Smooth muscle cell of the brain vasculature (primary cell): ENCODE data around the gene DENND1A.

ENCODE experiments used
- DNase-seq: peaks from one replicate; pipeline ENCODE4 v3.0.0-alpha.2; 2012; ENCODE audit warnings: low read depth, low spot score

DENND1A gene

GRCh38 chr9:123584202-123585176 is 345.4 kb downstream of the DENND1A start:
- no peak for DNase-seq

DNA sequence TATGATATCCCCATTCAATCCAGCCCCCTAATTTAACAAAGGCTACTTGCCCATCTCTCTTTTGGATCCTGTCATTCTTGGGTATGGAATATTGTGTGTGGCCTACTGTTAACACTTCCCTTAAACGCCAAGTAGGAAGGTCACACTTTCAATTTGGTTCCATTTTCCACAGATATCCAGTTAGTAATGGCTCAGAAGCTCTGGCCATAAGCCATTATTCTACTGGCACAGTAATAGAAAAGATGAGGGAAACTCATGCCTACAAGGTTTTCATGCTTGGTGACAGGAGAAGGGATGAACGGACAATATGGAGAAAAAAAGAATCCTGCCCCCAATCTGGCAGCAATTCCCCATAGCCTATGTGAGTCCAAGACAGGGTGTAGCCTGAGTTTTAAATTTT is 346.3 kb downstream of the DENND1A start:
- no peak for DNase-seq

DNA sequence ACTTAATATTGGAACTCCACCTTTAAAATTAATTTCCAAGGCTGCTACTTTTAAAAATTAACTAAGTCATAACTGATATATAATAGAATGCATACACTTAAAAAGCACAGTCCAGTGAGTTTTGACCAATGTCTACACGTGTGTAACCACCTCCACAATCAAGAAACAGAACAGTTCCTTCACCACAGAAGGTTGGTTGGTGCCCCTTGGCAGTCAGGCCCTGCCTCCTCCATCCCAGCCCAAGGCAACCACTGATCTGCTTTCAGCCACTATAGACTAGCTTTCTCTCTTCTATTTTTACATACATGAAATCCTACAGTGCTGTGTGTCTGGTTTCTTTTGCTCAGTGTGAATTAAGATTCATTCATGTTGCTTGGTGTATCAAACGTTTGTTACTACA is 358.7 kb downstream of the DENND1A start:
- DNase-seq, result no peak

GRCh38 chr9:123568691-123569688 is 360.9 kb downstream of the DENND1A start:
- DNase-seq, result peak; percentile 84

GRCh38 chr9:123567013-123567412 is 362.9 kb downstream of the DENND1A start:
- DNase-seq, result no peak

GRCh38 chr9:123564652-123565051 is 365.3 kb downstream of the DENND1A start:
- no peak for DNase-seq

- no peak for DNase-seq
These were observed 367.0 kb downstream of the DENND1A start for GRCh38 chr9:123562844-123563346.

DNA sequence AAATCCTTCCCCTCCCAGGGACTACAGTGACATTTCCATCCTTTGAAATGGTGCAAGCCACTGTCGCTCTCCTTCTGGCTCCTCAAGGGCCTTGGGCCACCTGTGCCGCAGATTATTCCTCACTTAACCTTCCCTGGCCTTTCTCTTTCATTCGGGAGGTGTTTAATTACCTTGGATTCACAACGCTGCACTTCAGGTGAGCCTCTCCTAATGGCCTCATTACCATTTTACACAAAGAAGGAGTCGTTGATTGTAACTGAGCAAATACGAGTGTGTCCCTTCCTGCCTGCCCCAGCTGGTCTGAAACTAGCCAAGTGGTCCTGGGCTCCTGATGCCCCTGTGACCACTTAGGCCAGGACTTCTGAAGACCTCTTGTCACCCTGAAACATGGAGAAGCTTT is 368.9 kb downstream of the DENND1A start:
- no peak for DNase-seq

DNA sequence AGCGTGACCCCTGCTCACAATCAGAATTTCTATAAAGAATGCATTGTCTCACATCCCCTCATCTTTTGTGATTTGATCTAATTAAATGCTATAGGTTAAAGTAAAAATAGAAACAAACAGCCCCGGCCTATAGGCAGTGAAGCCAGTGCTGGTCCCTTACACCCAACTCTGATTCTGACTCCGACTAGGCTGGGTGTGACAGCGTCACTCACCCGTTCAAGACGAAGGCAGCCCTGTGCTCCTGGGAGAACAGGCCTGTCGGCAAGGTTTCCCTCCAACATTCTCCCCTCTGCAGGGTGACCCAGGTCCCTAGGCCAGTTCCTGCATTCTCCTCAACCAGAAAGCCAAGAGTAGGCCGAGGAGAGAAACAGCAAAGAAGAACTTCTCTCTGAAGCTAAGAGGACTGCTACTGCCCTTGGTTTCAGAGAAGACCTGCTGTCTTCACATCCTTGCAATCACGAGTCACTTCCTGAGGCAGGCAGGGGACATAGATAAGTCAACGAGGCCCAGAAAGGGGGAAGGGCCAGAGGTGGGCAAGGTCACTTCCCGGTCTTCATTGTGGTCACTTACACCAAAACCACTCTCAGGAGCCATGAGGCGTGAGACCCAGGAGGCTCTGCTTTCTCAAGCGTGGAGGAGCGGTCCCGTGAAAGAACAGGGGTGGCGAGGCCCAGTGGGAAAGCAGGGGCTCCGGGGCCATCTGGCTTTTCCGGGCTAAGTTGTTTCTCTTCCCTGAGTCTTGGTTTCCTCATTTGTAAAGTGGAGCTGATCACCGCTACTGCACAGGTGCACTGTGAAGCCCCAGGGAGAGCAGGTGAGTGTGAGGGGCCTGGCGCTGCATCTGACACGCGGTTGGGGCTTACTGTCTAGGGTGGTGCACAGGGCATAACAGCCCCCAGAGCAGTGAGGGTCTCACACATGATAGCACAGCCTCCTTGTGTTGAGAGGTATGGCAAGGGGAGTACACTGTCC is 373.2 kb downstream of the DENND1A start:
- DNase-seq, result no peak

DNA sequence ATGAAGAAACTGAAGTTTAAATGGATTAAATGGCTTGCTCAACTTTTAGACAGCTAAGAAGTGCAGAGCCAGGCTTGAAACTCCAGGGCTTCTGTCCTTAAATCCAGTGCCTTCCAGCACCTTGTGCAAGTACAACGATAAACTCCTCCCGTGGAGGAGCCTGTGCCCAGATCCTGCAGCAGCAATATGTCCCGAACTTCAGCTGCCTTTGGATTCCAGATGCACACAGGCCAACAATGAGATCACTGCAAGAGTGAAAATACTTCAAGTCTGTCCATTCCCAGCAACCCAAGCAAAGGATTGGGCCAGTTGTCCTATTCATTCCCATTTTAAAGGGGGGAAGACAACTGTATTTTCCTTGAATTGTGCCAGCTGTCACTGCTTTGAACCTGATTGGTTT is 374.3 kb downstream of the DENND1A start:
- DNase-seq, result no peak

- DNase-seq, result no peak
These were observed 377.4 kb downstream of the DENND1A start for GRCh38 chr9:123552530-123552929.

DNA sequence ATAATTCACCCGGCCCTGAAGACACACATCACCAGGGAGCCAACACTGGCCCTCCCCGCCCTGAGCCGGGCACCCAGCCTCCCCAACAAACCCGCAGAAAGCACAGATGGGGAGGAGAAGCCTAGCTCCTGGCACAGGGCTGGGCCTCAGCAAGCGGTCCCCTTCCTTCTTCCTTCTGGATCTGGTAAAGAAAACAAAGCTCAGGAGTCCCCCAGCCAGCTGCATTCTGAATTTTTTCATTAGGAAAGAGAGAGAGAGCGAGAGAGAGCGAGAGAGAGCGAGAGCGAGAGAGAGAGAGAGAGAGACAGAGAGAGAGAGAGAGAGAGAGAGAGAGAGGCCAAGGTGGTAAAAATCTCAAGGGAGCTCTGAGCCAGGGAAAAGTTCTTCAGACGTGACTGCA is 378.2 kb downstream of the DENND1A start:
- no peak for DNase-seq

GRCh38 chr9:123550797-123551196 is 379.1 kb downstream of the DENND1A start:
- no peak for DNase-seq

DNA sequence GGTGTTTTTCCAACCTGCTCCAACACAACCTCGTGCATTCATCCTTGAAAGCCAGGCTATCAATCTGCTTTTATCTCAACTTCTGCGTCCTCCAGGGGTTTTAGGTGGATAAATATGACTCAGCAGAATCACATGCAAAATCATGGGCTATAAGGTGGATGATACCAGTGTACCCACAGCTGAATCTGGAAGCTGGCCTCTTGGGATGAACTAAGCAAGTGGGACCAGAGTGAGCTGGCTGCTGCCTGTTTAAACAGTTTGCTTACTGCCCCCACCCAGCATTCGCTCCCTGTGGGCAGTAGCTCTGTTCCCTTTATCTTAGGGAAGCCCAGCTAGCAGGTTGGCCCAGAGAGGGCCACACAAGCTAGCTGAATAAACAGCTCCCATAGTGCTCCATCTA is 379.9 kb downstream of the DENND1A start:
- DNase-seq, result no peak

GRCh38 chr9:123548741-123549545 is 381.0 kb downstream of the DENND1A start:
- DNase-seq, result no peak

- no peak for DNase-seq
These were observed 385.7 kb downstream of the DENND1A start for GRCh38 chr9:123544007-123544827.

GRCh38 chr9:123543492-123543891 is 386.4 kb downstream of the DENND1A start:
- DNase-seq, result no peak

DNA sequence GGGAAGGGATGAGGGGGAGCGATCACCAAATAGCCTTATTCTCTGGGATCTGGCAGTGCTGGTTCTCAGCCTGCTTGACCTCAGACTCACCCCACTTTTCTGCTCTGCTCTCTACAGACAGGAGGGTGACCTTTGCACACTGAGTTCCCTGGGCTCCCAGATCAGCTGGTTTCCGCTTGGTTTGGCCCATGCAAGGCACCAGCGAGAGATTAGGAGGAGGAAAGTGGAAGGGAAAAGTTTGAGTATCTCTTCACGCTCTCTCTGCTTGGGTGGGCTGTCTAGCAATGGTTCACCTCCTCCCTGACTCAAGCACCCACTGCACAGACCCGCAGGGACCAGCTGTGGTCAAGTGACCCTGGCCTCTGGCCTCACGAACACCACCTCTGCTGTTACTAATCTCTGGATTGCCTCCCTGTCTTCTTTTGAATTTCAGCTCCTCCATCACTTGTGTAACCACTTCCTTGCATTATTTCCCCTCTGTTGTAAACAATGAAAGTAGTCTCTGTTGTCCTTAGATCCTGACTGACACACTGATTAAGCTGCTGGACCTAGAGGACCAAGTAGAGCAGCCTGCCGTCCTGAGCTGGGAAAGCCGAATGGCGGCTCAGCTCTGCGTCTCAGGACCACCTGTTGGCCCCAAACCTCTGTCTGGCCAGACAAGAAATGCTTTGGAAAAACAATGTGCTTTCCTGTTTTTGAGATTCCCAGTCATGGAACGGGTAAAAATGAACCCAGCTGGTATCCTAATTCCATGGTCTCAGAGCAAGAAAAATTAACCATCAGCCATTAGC is 387.3 kb downstream of the DENND1A start:
- DNase-seq, result no peak
